Esophagus squamous epithelium (tissue), 5 donors: ENCODE results near the gene C1QTNF7. TPM values are rescaled to one million over a fixed set of nuclear protein-coding genes. Genes with fewer than 3 reads are reported as not detected.

Experiments used
- DNase-seq: peaks from one replicate; lab custom pipeline; 2025; lab: John Stamatoyannopoulos, UW
- H3K27ac ChIP-seq, 4 donors: fragments of 200-600 bp; sonication (generic); one replicate each; pipeline ENCODE4 v1.5.1; 2016 to 2019; ENCODE audit warnings: mild to moderate bottlenecking in 1 of 4
- H3K27me3 ChIP-seq, 4 donors: fragments of 200-600 bp; sonication (generic); 1 replicate in 3 of 4; 2 replicates in 1 of 4; pipeline versions ENCODE4 v1.5.1 to v1.6.0; 2017 to 2021; ENCODE audit warnings: antibody characterized with exemption in 1 of 4
- H3K36me3 ChIP-seq, 3 donors: fragments of 200-600 bp; sonication (generic); one replicate each; pipeline ENCODE4 v1.5.1; 2016 to 2019
- H3K4me1 ChIP-seq, 3 donors: fragments of 200-600 bp; sonication (generic); one replicate each; pipeline ENCODE4 v1.5.1; 2017 to 2019
- H3K4me3 ChIP-seq, 4 donors: fragments of 200-600 bp; sonication (generic); 1 replicate in 3 of 4; 2 replicates in 1 of 4; pipeline ENCODE4 v1.5.1; 2016 to 2019; ENCODE audit warnings: mild to moderate bottlenecking in 2 of 4, moderate library complexity in 1 of 4
- H3K9me3 ChIP-seq, 3 donors: fragments of 200-600 bp; sonication (generic); one replicate each; pipeline ENCODE4 v1.5.1; 2016 to 2019
- POLR2A ChIP-seq, 4 donors: fragments of 450-650 bp; IDR thresholded peaks; one replicate each; pipeline ENCODE4 v1.6.1; 2017; ENCODE audit warnings: antibody characterized with exemption in 4 of 4, mild to moderate bottlenecking in 4 of 4, moderate library complexity in 3 of 4
- WGBS, 2 donors: methylation state at CpG; one replicate each; pipeline ENCODE4 v1.1.5; 2018; 5-methylcytosine and 5-hydroxymethylcytosine counted together
- intact Hi-C: fragments of 100-400 bp; cut with DNase I; formaldehyde crosslinking; loops from one replicate; pipeline ENCODE4 v1.15.0; 2022
- total RNA-seq, 4 donors: library from RNA; depleted of rRNA; stranded (reverse); fragments of >200 nt; gene quantifications; one replicate each; pipeline ENCODE4 v1.1.0, GENCODE V29; 2016
- TF ChIP-seq, protein P1 (sequence below), 6 experiments: fragments of 450-650 bp in 4 of 6; fragments of 200-600 bp in 2 of 6; sonication (generic) in 2 of 6; IDR thresholded peaks; one replicate each; pipeline ENCODE4 v1.5.1; 2016 to 2019; ENCODE audit warnings: antibody characterized with exemption in 6 of 6, mild to moderate bottlenecking in 4 of 6, moderate library complexity in 4 of 6
- donor health status: DM: yes; HTN: yes; CAD: no.

Gene C1QTNF7
- total RNA-seq, 4 donors from 2014 or later, result 0.11 to 12.2 (median 1.5) TPM

GRCh38 chr4:15457406-15458201 lies 29.8 kb downstream of the C1QTNF7 start:
- Histone ChIP-seq H3K27me3 (no peaks in the 10 kb centered on the region), H3K9me3 (no peaks in the 10 kb centered on the region), H3K36me3 (no peaks in the 10 kb centered on the region), H3K4me3 (no peak overlapping the region), H3K27ac (peak overlapping the region in 3 of 4 donors; percentile 53 to 88 (median 79)), H3K4me1 (peaks cover 4 to 26% (median 17%) of the 10 kb centered on the region in 3 donors)
- no peak for DNase-seq
- intact Hi-C loops, result loop anchor here (5.0 kb wide), 1 partner anchor 220 kb away; no protein-coding TSS in a partner anchor
- WGBS, 2 donors, result 10 to 22% methylated on average over 7 of the region's 7 CpGs
- TF ChIP-seq POLR2A (IDR thresholded peaks at IDR 0.05), result no peak
- TF ChIP-seq, protein P1, sequence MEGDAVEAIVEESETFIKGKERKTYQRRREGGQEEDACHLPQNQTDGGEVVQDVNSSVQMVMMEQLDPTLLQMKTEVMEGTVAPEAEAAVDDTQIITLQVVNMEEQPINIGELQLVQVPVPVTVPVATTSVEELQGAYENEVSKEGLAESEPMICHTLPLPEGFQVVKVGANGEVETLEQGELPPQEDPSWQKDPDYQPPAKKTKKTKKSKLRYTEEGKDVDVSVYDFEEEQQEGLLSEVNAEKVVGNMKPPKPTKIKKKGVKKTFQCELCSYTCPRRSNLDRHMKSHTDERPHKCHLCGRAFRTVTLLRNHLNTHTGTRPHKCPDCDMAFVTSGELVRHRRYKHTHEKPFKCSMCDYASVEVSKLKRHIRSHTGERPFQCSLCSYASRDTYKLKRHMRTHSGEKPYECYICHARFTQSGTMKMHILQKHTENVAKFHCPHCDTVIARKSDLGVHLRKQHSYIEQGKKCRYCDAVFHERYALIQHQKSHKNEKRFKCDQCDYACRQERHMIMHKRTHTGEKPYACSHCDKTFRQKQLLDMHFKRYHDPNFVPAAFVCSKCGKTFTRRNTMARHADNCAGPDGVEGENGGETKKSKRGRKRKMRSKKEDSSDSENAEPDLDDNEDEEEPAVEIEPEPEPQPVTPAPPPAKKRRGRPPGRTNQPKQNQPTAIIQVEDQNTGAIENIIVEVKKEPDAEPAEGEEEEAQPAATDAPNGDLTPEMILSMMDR (IDR thresholded peaks at IDR 0.05), result peak; percentile 65 to 84 (median 70)

- Histone ChIP-seq H3K27ac (peak overlapping the region in 1 of 4 donors; percentile 8), H3K4me1 (peaks cover 4 to 26% (median 17%) of the 10 kb centered on the region in 3 donors), H3K27me3 (no peaks in the 10 kb centered on the region), H3K9me3 (no peaks in the 10 kb centered on the region), H3K4me3 (no peak overlapping the region), H3K36me3 (no peaks in the 10 kb centered on the region)
- whole genome bisulfite sequencing, 2 donors, result 57 to 76% methylated on average over 2 of the region's 2 CpGs
- no peak for DNase-seq
- intact Hi-C loops, result loop anchor here (5.0 kb wide), 1 partner anchor 221 kb away; no protein-coding TSS in a partner anchor
- TF ChIP-seq, protein P1 (IDR thresholded peaks at IDR 0.05), result no peak
- TF ChIP-seq POLR2A (IDR thresholded peaks at IDR 0.05), result no peak
These were observed 30.8 kb downstream of the C1QTNF7 start for GRCh38 chr4:15458616-15459015.

GRCh38 chr4:15459706-15460105 lies 31.9 kb downstream of the C1QTNF7 start:
- Histone ChIP-seq H3K4me3 (no peak overlapping the region), H3K36me3 (no peaks in the 10 kb centered on the region), H3K9me3 (no peaks in the 10 kb centered on the region), H3K4me1 (peaks cover 4 to 24% (median 16%) of the 10 kb centered on the region in 3 donors), H3K27ac (peak overlapping the region in 1 of 4 donors; percentile 21), H3K27me3 (no peaks in the 10 kb centered on the region)
- intact Hi-C loops, result loop anchor here (5.0 kb wide), 1 partner anchor 222 kb away; no protein-coding TSS in a partner anchor
- DNase-seq, result no peak
- TF ChIP-seq POLR2A (IDR thresholded peaks at IDR 0.05), result no peak
- TF ChIP-seq, protein P1 (IDR thresholded peaks at IDR 0.05), result no peak

DNA sequence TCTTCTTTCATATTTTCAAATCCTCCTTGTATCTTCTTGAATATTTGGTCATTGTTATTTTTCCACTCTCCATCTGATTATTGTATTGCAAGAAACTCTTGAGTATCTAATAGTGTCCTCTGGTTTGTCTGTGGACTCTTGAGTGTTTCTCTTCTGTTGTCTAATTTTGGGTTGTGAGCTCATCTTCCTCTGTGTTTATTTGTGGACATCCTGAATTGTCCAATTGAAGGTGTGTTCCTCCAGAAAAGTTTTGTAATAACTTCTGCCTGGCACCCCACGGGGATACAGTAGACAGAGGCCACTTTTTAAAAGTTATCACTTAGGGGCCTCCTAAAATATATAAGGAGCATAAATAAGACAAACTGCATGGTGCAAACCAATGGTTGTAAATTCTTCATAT lies 38.8 kb downstream of the C1QTNF7 start:
- Histone ChIP-seq H3K9me3 (no peaks in the 10 kb centered on the region), H3K27me3 (no peaks in the 10 kb centered on the region), H3K36me3 (no peaks in the 10 kb centered on the region), H3K4me1 (peaks cover 0 to 26% (median 6%) of the 10 kb centered on the region in 3 donors), H3K27ac (no peak overlapping the region), H3K4me3 (no peak overlapping the region)
- intact Hi-C loops, result no loop called here
- TF ChIP-seq POLR2A (IDR thresholded peaks at IDR 0.05), result no peak
- TF ChIP-seq, protein P1 (IDR thresholded peaks at IDR 0.05), result no peak
- 57% methylated on average over 1 of the region's 1 CpG for WGBS, 2 donors
- no peak for DNase-seq
